HCT116 (cell line): Measurements from ENCODE around the gene PDGFD. TPM values are rescaled to one million over a fixed set of nuclear protein-coding genes. Genes with fewer than 3 reads are reported as not detected.

Experiments used
- ATAC-seq: fragments of 200-7000 bp; cut with Tn5 transposase; 2 replicates; pipeline ENCODE4 v1.9.1; 2020; ENCODE audit warnings: mild to moderate bottlenecking, moderate library complexity
- BruUV-seq: library from RNA; stranded (reverse); fragments of 400-500 nt; replicated peaks from 2 replicates; lab custom pipeline; 2021; lab: Mats Ljungman, UMichigan
- CTCF ChIA-PET: fragments of 300-600 bp; sonication (Branson Sonifier 250); formaldehyde crosslinking; loops from one replicate; lab custom pipeline; 2021; ENCODE audit warnings: antibody characterized with exemption; lab: Charles Lee
- POLR2A ChIA-PET: fragments of 300-600, 350-600 bp; sonication (Branson Sonifier 250); formaldehyde crosslinking; loops from one replicate; lab custom pipeline; 2021; ENCODE audit warnings: antibody characterized with exemption; lab: Charles Lee
- RAD21 ChIA-PET, 2 experiments: fragments of 300-600 bp; sonication (Branson Sonifier 250); formaldehyde crosslinking; loops; one replicate each; lab custom pipeline; 2023; ENCODE audit warnings: low total read pairs in 2 of 2; ENCODE audit not compliant: uncharacterized antibody in 2 of 2, unreplicated experiment in 2 of 2, low non-redundant PET in 1 of 2; lab: Charles Lee
- DNase-seq: peaks from one replicate; pipeline ENCODE4 v3.0.0-alpha.2; 2010; ENCODE audit warnings: low read depth, low spot score
- H2AFZ ChIP-seq: fragments of 200-600 bp; shearing (Covaris generic), sonication (generic); 2 replicates; pipeline ENCODE4 v1.6.1; 2017; ENCODE audit warnings: low read depth, mixed run types, mixed read lengths, antibody characterized with exemption, low read length; ENCODE audit not compliant: poor library complexity, severe bottlenecking
- H3K27ac ChIP-seq: 2 replicates; pipeline ENCODE4 v1.5.1; 2012; ENCODE audit warnings: low read depth, low read length
- H3K27me3 ChIP-seq: fragments of 200-600 bp; sonication (generic); 2 replicates; pipeline ENCODE4 v1.6.1; 2016; ENCODE audit warnings: mixed run types, low read length, mixed read lengths; ENCODE audit not compliant: insufficient read depth
- H3K36me3 ChIP-seq, 2 experiments: fragments of 200-500 bp in 1 of 2; fragments of 200-600 bp in 1 of 2; sonication (Bioruptor generic) in 1 of 2; sonication (generic) in 1 of 2; 2 replicates each; pipeline versions ENCODE4 v1.5.1 to v1.6.1; 2014 to 2016; ENCODE audit warnings: low read length in 2 of 2, inconsistent platforms in 1 of 2, mixed read lengths in 1 of 2, mixed run types in 1 of 2; ENCODE audit not compliant: insufficient read depth in 2 of 2, control insufficient read depth in 1 of 2
- H3K4me1 ChIP-seq, 2 experiments: fragments of 200-600 bp in 1 of 2; sonication (generic) in 1 of 2; 2 replicates each; pipeline versions ENCODE4 v1.5.1 to v1.6.1; 2012 to 2017; ENCODE audit warnings: low read length in 2 of 2, inconsistent platforms in 1 of 2, mild to moderate bottlenecking in 1 of 2, mixed read lengths in 1 of 2, mixed run types in 1 of 2, moderate library complexity in 1 of 2; ENCODE audit not compliant: insufficient read depth in 2 of 2, control insufficient read depth in 1 of 2
- H3K4me2 ChIP-seq: fragments of 200-600 bp; sonication (generic); 2 replicates; pipeline ENCODE4 v1.6.1; 2017; ENCODE audit warnings: mixed run types, low read length, mixed read lengths
- H3K4me3 ChIP-seq, 2 experiments: fragments of 200-600 bp in 1 of 2; sonication (generic) in 1 of 2; replicated peaks in 1 of 2; 2 replicates each; pipeline ENCODE4 v1.5.1; 2011 to 2016; ENCODE audit warnings: low read length in 2 of 2, control low read depth in 1 of 2, low read depth in 1 of 2, mild to moderate bottlenecking in 1 of 2, mixed read lengths in 1 of 2, mixed run types in 1 of 2
- H3K79me2 ChIP-seq: fragments of 200-600 bp; sonication (generic); 2 replicates; pipeline ENCODE4 v1.6.1; 2017; ENCODE audit warnings: mild to moderate bottlenecking, mixed run types, low read length, moderate library complexity, mixed read lengths; ENCODE audit not compliant: insufficient read depth
- H3K9ac ChIP-seq: fragments of 200-600 bp; sonication (generic); 2 replicates; pipeline ENCODE4 v1.6.1; 2016; ENCODE audit warnings: low read length, mixed read lengths
- H3K9me2 ChIP-seq: fragments of 200-600 bp; sonication (generic), shearing (Covaris generic); 2 replicates; pipeline ENCODE4 v1.6.1; 2017; ENCODE audit warnings: mixed run types, mild to moderate bottlenecking, moderate library complexity; ENCODE audit not compliant: insufficient read depth
- H3K9me3 ChIP-seq, 2 experiments: fragments of 200-500 bp in 1 of 2; fragments of 200-600 bp in 1 of 2; sonication (Bioruptor generic) in 1 of 2; sonication (generic) in 1 of 2; 2 replicates each; pipeline ENCODE4 v1.6.1; 2014 to 2017; ENCODE audit warnings: low read length in 2 of 2, mixed read lengths in 2 of 2, inconsistent platforms in 1 of 2, low read depth in 1 of 2, mild to moderate bottlenecking in 1 of 2, mixed run types in 1 of 2, moderate library complexity in 1 of 2; ENCODE audit not compliant: control insufficient read depth in 1 of 2, insufficient read depth in 1 of 2
- H4K20me1 ChIP-seq: fragments of 200-600 bp; sonication (generic), shearing (Covaris generic); 2 replicates; pipeline ENCODE4 v1.6.1; 2017; ENCODE audit warnings: mixed run types, mild to moderate bottlenecking, moderate library complexity; ENCODE audit not compliant: insufficient read depth
- ATF3 ChIP-seq: IDR thresholded peaks from 2 replicates; pipeline ENCODE4 v1.6.1; 2012
- CBX3 ChIP-seq: IDR thresholded peaks from 2 replicates; pipeline ENCODE4 v1.6.1; 2012; ENCODE audit warnings: low read depth
- CEBPB ChIP-seq: IDR thresholded peaks from 2 replicates; pipeline ENCODE4 v1.6.1; 2012; ENCODE audit warnings: low read depth
- CTCF ChIP-seq, 3 experiments: fragments of 200-600 bp in 1 of 3; sonication (generic) in 1 of 3; IDR thresholded peaks in 2 of 3; conservative IDR thresholded peaks in 1 of 3; 2 replicates each; pipeline ENCODE4 v1.5.1; 2012 to 2017; ENCODE audit warnings: low read depth in 2 of 3, low read length in 2 of 3, antibody characterized with exemption in 1 of 3, borderline replicate concordance in 1 of 3, control low read depth in 1 of 3, mild to moderate bottlenecking in 1 of 3, mixed read lengths in 1 of 3, mixed run types in 1 of 3, moderate library complexity in 1 of 3; ENCODE audit not compliant: insufficient read depth in 1 of 3
- EGR1 ChIP-seq: IDR thresholded peaks from 2 replicates; pipeline ENCODE4 v1.6.1; 2012; ENCODE audit warnings: low read depth
- ELF1 ChIP-seq: IDR thresholded peaks from 2 replicates; pipeline ENCODE4 v1.6.1; 2012; ENCODE audit warnings: low read depth, borderline replicate concordance
- EZH2 ChIP-seq: fragments of 200-600 bp; sonication (generic); IDR thresholded peaks from 2 replicates; pipeline ENCODE4 v1.6.1; 2017; ENCODE audit warnings: antibody characterized with exemption, mixed run types
- EZH2phosphoT487 ChIP-seq: fragments of 200-600 bp; IDR thresholded peaks from 2 replicates; pipeline ENCODE4 v1.6.1; 2018; ENCODE audit warnings: antibody characterized with exemption, borderline replicate concordance
- JUND ChIP-seq: IDR thresholded peaks from 2 replicates; pipeline ENCODE4 v1.6.1; 2012
- MAX ChIP-seq: IDR thresholded peaks from 2 replicates; pipeline ENCODE4 v1.6.1; 2012
- POLR2AphosphoS5 ChIP-seq: IDR thresholded peaks from 2 replicates; pipeline ENCODE4 v1.6.1; 2011; ENCODE audit warnings: mild to moderate bottlenecking, low read depth, low read length, moderate library complexity
- RAD21 ChIP-seq: IDR thresholded peaks from 2 replicates; pipeline ENCODE4 v1.6.1; 2012; ENCODE audit warnings: low read depth, mild to moderate bottlenecking
- REST ChIP-seq: IDR thresholded peaks from 2 replicates; pipeline ENCODE4 v1.6.1; 2012; ENCODE audit warnings: low read depth
- SIN3A ChIP-seq: IDR thresholded peaks from 2 replicates; pipeline ENCODE4 v1.6.1; 2012; ENCODE audit warnings: low read depth
- SP1 ChIP-seq: IDR thresholded peaks from 2 replicates; pipeline ENCODE4 v1.6.1; 2012; ENCODE audit warnings: low read depth
- TCF7L2 ChIP-seq: IDR thresholded peaks from 2 replicates; pipeline ENCODE4 v1.7.0; 2011; ENCODE audit warnings: borderline replicate concordance, inconsistent platforms; ENCODE audit not compliant: insufficient read depth, insufficient read length; ENCODE audit errors: extremely low read depth
- YY1 ChIP-seq: IDR thresholded peaks from 2 replicates; pipeline ENCODE4 v1.6.1; 2011; ENCODE audit warnings: low read length, low read depth, moderate library complexity, mild to moderate bottlenecking; ENCODE audit not compliant: insufficient replicate concordance; ENCODE audit errors: extremely low read depth
- ZBTB33 ChIP-seq: IDR thresholded peaks from 2 replicates; pipeline ENCODE4 v1.6.1; 2011; ENCODE audit warnings: mild to moderate bottlenecking, low read length, moderate library complexity; ENCODE audit not compliant: insufficient replicate concordance; ENCODE audit errors: extremely low read depth
- ZNF274 ChIP-seq: fragments of 200-500 bp; sonication (Bioruptor generic); IDR thresholded peaks from 2 replicates; pipeline ENCODE4 v1.6.1; 2014; ENCODE audit warnings: mild to moderate bottlenecking, low read depth, low read length, inconsistent platforms
- intact Hi-C: fragments of 100-400 bp; cut with micrococcal nuclease; formaldehyde crosslinking; loops from 2 replicates; pipeline ENCODE4 v1.10.0; 2022
- total RNA-seq: library from RNA; stranded (reverse); gene quantifications from one replicate; pipeline ENCODE4 v1.2.1, GENCODE V29; 2021; ENCODE audit not compliant: unreplicated experiment

Gene PDGFD
- total RNA-seq, 1 experiment from 2014 or later = 0.34 TPM

- no peak overlapping the region for H3K27ac ChIP-seq
- intact Hi-C loops = no loop called here
- no peak overlapping the region for H2AFZ ChIP-seq
Measured at GRCh38 chr11:103894034-103894433, 269.9 kb downstream of the PDGFD start.

More at GRCh38 chr11:103894034-103894433, 269.9 kb downstream of the PDGFD start:
- DNase-seq = no peak
- no peak for ATAC-seq
- POLR2A ChIA-PET = no interaction called here
- no peaks in the 10 kb centered on the region for H3K27me3 ChIP-seq
- TF ChIP-seq ELF1 = no peak
- no peak for TF ChIP-seq YY1
- no peak for TF ChIP-seq CTCF (IDR thresholded peaks at IDR 0.05 in 2 of 3, conservative IDR thresholded peaks at IDR 0.05 in 1 of 3; ENCODE audit: borderline replicate concordance in 1 of 3, insufficient read depth in 1 of 3, low read depth in 2 of 3, low read length in 2 of 3)
- TF ChIP-seq RAD21 = no peak
- no peak for TF ChIP-seq JUND
- TF ChIP-seq ZNF274 = no peak
- no peak for TF ChIP-seq TCF7L2
- TF ChIP-seq CBX3 = no peak
- TF ChIP-seq EZH2phosphoT487 = no peak
- no peak for TF ChIP-seq SP1
- no peak for TF ChIP-seq CEBPB
- TF ChIP-seq MAX = no peak
- TF ChIP-seq REST = no peak
- TF ChIP-seq SIN3A = no peak
- no peak for TF ChIP-seq POLR2AphosphoS5
- TF ChIP-seq ZBTB33 = no peak
- TF ChIP-seq EZH2 = no peak
- TF ChIP-seq ATF3 = no peak
- no peak for TF ChIP-seq EGR1
- RAD21 ChIA-PET = no interaction called here
- H3K4me3 ChIP-seq = no peak overlapping the region
- no peaks in the 10 kb centered on the region for H3K9me3 ChIP-seq
- no peak overlapping the region for H3K4me2 ChIP-seq
- no peaks in the 10 kb centered on the region for H3K79me2 ChIP-seq
- BruUV-seq = no TSS peak
- H3K36me3 ChIP-seq = no peaks in the 10 kb centered on the region
- CTCF ChIA-PET = no interaction called here
- H4K20me1 ChIP-seq = no peaks in the 10 kb centered on the region
- H3K9me2 ChIP-seq = no peaks in the 10 kb centered on the region
- H3K9ac ChIP-seq = no peak overlapping the region
- peaks cover 0 to 4% of the 10 kb centered on the region in 2 experiments; a peak in 1 of 4 replicates for H3K4me1 ChIP-seq
